Measurements from ENCODE around the gene ZNF273.

The ZNF273 gene

DNA sequence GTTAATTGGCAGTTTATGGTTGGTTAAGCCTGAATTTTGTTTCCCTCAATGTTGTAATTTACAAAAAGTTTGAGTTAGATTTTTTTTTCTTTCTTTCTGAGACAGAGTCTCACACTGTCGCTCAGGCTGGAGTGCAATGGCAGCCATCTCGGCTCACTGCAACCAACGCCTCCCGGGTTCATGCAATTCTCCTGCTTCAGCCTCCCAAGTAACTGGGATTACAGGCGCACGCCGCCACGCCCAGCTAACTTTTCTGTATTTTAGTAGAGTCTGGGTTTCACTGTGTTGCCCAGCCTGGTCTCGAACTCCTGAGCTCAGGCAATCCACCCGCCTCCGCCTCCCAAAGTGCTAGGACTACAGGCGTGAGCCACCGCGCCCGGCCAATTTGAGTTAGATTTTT, 935 bp downstream of the ZNF273 start:
- peak overlapping the region; percentile 68 to 83 for H3K4me3 ChIP-seq (ENCODE audit: low read depth in 1 of 2, low read length in 1 of 2)

DNA sequence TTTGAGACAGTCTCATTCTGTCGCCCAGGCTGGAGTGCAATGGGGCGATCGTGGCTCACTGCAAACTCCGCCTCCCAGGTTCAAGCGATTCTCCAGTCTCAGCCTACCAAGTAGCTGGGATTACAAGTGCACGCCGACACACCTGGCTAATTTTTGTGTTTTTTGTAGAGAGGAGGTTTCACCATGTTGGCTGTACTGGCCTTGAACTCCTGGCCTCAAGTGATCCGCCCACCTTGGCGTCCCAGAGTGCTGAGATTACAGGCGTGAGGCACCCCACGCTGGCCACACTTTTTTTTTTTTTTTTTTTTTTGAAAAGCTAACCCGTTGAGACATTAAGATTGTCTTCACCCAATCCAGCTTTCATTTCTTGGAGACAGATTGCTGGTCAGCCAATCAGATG, 2.1 kb downstream of the ZNF273 start:
- TF ChIP-seq, protein P1, sequence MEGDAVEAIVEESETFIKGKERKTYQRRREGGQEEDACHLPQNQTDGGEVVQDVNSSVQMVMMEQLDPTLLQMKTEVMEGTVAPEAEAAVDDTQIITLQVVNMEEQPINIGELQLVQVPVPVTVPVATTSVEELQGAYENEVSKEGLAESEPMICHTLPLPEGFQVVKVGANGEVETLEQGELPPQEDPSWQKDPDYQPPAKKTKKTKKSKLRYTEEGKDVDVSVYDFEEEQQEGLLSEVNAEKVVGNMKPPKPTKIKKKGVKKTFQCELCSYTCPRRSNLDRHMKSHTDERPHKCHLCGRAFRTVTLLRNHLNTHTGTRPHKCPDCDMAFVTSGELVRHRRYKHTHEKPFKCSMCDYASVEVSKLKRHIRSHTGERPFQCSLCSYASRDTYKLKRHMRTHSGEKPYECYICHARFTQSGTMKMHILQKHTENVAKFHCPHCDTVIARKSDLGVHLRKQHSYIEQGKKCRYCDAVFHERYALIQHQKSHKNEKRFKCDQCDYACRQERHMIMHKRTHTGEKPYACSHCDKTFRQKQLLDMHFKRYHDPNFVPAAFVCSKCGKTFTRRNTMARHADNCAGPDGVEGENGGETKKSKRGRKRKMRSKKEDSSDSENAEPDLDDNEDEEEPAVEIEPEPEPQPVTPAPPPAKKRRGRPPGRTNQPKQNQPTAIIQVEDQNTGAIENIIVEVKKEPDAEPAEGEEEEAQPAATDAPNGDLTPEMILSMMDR (IDR thresholded peaks at IDR 0.05) = no peak
- Histone ChIP-seq H3K36me3 (no peaks in the 10 kb centered on the region), H3K27me3 (no peaks in the 10 kb centered on the region), H3K4me1 (ENCODE audit: control insufficient read depth in 1 of 2, insufficient read depth in 1 of 2, low read depth in 1 of 2, low read length in 1 of 2) (peaks cover 13 to 38% of the 10 kb centered on the region in 2 experiments), H3K9me3 (no peaks in the 10 kb centered on the region), H3K4me3 (ENCODE audit: low read depth in 1 of 2, low read length in 1 of 2) (no peak overlapping the region), H3K27ac (no peak overlapping the region)

More for the DNA sequence above, 935 bp downstream of the ZNF273 start:
- Histone ChIP-seq H3K36me3 (no peaks in the 10 kb centered on the region), H3K4me1 (ENCODE audit: control insufficient read depth in 1 of 2, insufficient read depth in 1 of 2, low read depth in 1 of 2, low read length in 1 of 2) (peaks cover 13 to 38% of the 10 kb centered on the region in 2 experiments), H3K27me3 (no peaks in the 10 kb centered on the region), H3K9me3 (no peaks in the 10 kb centered on the region), H3K27ac (peak overlapping the region; percentile 71)
- TF ChIP-seq, protein P1 (IDR thresholded peaks at IDR 0.05) = no peak

GRCh38 chr7:64905547-64905946, 2.5 kb downstream of the ZNF273 start:
- Histone ChIP-seq H3K9me3 (no peaks in the 10 kb centered on the region), H3K36me3 (no peaks in the 10 kb centered on the region), H3K4me1 (ENCODE audit: control insufficient read depth in 1 of 2, insufficient read depth in 1 of 2, low read depth in 1 of 2, low read length in 1 of 2) (peaks cover 13 to 38% of the 10 kb centered on the region in 2 experiments), H3K27ac (no peak overlapping the region), H3K27me3 (no peaks in the 10 kb centered on the region), H3K4me3 (ENCODE audit: low read depth in 1 of 2, low read length in 1 of 2) (no peak overlapping the region)
- TF ChIP-seq, protein P1 (IDR thresholded peaks at IDR 0.05) = no peak

GRCh38 chr7:64907641-64908326, 4.7 kb downstream of the ZNF273 start:
- Histone ChIP-seq H3K27ac (no peak overlapping the region), H3K27me3 (no peaks in the 10 kb centered on the region), H3K4me3 (ENCODE audit: low read depth in 1 of 2, low read length in 1 of 2) (no peak overlapping the region), H3K4me1 (ENCODE audit: control insufficient read depth in 1 of 2, insufficient read depth in 1 of 2, low read depth in 1 of 2, low read length in 1 of 2) (peaks cover 10 to 35% of the 10 kb centered on the region in 2 experiments), H3K36me3 (no peaks in the 10 kb centered on the region), H3K9me3 (no peaks in the 10 kb centered on the region)
- TF ChIP-seq, protein P1 (IDR thresholded peaks at IDR 0.05) = no peak

DNA sequence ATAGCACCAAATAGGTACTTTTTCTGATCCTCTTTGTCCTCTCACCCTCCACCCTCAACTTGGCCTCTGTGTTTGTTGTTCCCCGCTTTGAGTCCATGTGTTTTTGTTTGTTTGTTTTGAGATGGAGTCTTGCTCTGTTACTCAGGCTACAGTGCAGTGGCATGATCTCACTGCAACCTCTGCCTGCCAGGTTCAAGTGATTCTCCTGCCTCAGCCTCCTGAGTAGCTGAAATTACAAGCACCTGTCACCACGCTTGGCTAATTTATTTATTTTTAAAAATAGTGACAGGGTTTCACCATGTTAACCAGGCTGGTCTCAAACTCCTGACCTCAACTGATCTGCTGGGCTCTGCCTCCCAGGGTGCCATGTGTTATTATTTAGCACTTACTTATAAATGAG, 5.3 kb downstream of the ZNF273 start:
- TF ChIP-seq, protein P1 (IDR thresholded peaks at IDR 0.05) = no peak
- H3K4me1 ChIP-seq (ENCODE audit: control insufficient read depth in 1 of 2, insufficient read depth in 1 of 2, low read depth in 1 of 2, low read length in 1 of 2) = peaks cover 8 to 33% of the 10 kb centered on the region in 2 experiments
- no peaks in the 10 kb centered on the region for H3K9me3 ChIP-seq
- H3K4me3 ChIP-seq (ENCODE audit: low read depth in 1 of 2, low read length in 1 of 2) = no peak overlapping the region
- H3K27ac ChIP-seq = no peak overlapping the region
- no peaks in the 10 kb centered on the region for H3K27me3 ChIP-seq
- H3K36me3 ChIP-seq = no peaks in the 10 kb centered on the region
